Loucy (cell line): ENCODE data around the gene NID1.

Experiments used
- CTCF ChIP-seq: fragments of 200-600 bp; sonication (generic); conservative IDR thresholded peaks from 2 replicates; pipeline ENCODE4 v1.5.1; 2014; ENCODE audit warnings: mild to moderate bottlenecking, antibody characterized with exemption, low read length
- EZH2phosphoT487 ChIP-seq: fragments of 200-600 bp; IDR thresholded peaks from 2 replicates; pipeline ENCODE4 v1.6.1; 2018; ENCODE audit warnings: antibody characterized with exemption, mild to moderate bottlenecking, moderate library complexity, borderline replicate concordance

DNA sequence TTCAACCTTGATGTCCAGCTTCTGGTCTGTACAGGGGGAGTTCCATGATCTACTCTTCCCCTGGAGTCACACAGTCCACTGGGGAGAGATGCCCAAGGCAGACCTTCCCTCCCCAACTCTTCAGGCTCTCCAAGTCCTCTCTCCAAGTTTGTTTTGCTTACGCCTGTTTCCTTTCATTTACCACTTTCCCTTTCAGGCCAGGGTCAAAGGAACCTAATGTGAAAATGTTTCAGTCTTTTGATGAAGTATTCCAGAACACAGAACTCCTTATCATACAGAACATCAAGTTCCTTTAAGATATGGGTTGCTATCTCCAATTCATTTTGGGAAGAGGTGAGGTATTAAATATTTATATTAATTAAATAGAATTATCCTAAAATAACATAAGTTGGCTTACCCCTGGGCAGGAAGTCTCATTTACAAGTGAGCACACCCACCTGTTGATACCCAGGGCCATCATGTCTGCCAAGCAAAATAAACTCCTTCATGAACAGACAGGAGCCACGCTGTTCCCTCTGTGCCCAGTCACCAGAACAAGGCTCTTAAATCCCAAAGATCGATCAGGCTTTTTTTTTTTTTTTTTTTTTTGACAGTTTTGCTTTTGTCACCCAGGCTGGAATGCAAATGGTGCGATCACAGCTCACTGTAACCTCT, 116.0 kb downstream of the NID1 start:
- TF ChIP-seq CTCF: no peak
- no peak for TF ChIP-seq EZH2phosphoT487
